HepG2 (cell line): ENCODE results near the gene UBE3A. TPM values are rescaled to one million over a fixed set of nuclear protein-coding genes. Genes with fewer than 3 reads are reported as not detected.

ENCODE experiments used
- ATAC-seq: fragments of 200-7000 bp; cut with Tn5 transposase; 3 replicates; pipeline ENCODE4 v1.9.1; 2020; ENCODE audit warnings: mild to moderate bottlenecking, moderate library complexity
- BruUV-seq: library from RNA; stranded (reverse); fragments of 400-500 nt; replicated peaks from 2 replicates; lab custom pipeline; 2021; lab: Mats Ljungman, UMichigan
- CTCF ChIA-PET: fragments of 300-600 bp; formaldehyde crosslinking; extraction: SDS; loops from one replicate; lab custom pipeline; 2021; ENCODE audit warnings: low total read pairs, inconsistent platforms, low intra/inter-chr PET ratio; lab: Yijun Ruan, JAX
- POLR2A ChIA-PET: fragments of 350-600 bp; sonication (Branson Sonifier 250); formaldehyde crosslinking; loops from one replicate; lab custom pipeline; 2020; ENCODE audit warnings: antibody characterized with exemption, inconsistent platforms; lab: Yijun Ruan, JAX
- DNase-seq: peaks from one replicate; pipeline ENCODE4 v3.0.0-alpha.2; 2015; ENCODE audit warnings: low spot score
- FAIRE-seq: peaks from 3 replicates; lab custom pipeline; 2011; peaks lifted over from hg19 to GRCh38; lab: Jason Lieb, UNC
- H2AFZ ChIP-seq: one replicate; pipeline ENCODE4 v1.6.1; 2011; ENCODE audit warnings: low read length, inconsistent platforms
- H3K27ac ChIP-seq: fragments of 300-600 bp; 3 replicates; pipeline ENCODE4 v1.8.0; 2011; ENCODE audit warnings: mixed run types, mild to moderate bottlenecking, mixed read lengths, low read length, inconsistent platforms; ENCODE audit not compliant: insufficient read depth; ENCODE audit errors: extremely low read length
- H3K27me3 ChIP-seq, 2 experiments: fragments of 200-600 bp in 1 of 2; 2 replicates in 1 of 2; 3 replicates in 1 of 2; pipeline versions ENCODE4 v1.6.0 to v1.8.0; 2011; ENCODE audit warnings: low read length in 2 of 2, mild to moderate bottlenecking in 2 of 2, moderate library complexity in 2 of 2, inconsistent platforms in 1 of 2; ENCODE audit not compliant: insufficient read depth in 2 of 2, control insufficient read depth in 1 of 2
- H3K36me3 ChIP-seq, 2 experiments: fragments of 200-600 bp in 1 of 2; replicated peaks in 1 of 2; 2 replicates in 1 of 2; 3 replicates in 1 of 2; pipeline versions ENCODE4 v1.5.1 to v1.8.0; 2011; ENCODE audit warnings: low read length in 2 of 2, inconsistent platforms in 1 of 2; ENCODE audit not compliant: insufficient read depth in 2 of 2, control insufficient read depth in 1 of 2
- H3K4me1 ChIP-seq: 2 replicates; pipeline ENCODE4 v1.5.1; 2012; ENCODE audit warnings: low read length, inconsistent platforms; ENCODE audit not compliant: insufficient read depth
- H3K4me2 ChIP-seq: 2 replicates; pipeline ENCODE4 v1.6.0; 2011; ENCODE audit warnings: low read depth, low read length, inconsistent platforms
- H3K4me3 ChIP-seq, 3 experiments: fragments of 200-600 bp in 1 of 3; sonication (generic), shearing (Covaris generic) in 1 of 3; replicated peaks in 1 of 3; 2 replicates each; pipeline ENCODE4 v1.5.1; 2011 to 2016; ENCODE audit warnings: low read length in 3 of 3, inconsistent platforms in 2 of 3, low read depth in 2 of 3, mild to moderate bottlenecking in 2 of 3, control low read depth in 1 of 3, mixed read lengths in 1 of 3; ENCODE audit not compliant: insufficient read depth in 1 of 3
- H3K79me2 ChIP-seq: one replicate; pipeline ENCODE4 v1.6.1; 2011; ENCODE audit warnings: low read length, inconsistent platforms; ENCODE audit not compliant: insufficient read depth
- H3K9ac ChIP-seq: 2 replicates; pipeline ENCODE4 v1.6.0; 2011; ENCODE audit warnings: mild to moderate bottlenecking, low read depth, low read length, inconsistent platforms; ENCODE audit not compliant: insufficient read depth
- H3K9me3 ChIP-seq: 2 replicates; pipeline ENCODE4 v1.5.1; 2012; ENCODE audit warnings: mild to moderate bottlenecking, low read length
- H4K20me1 ChIP-seq: 2 replicates; pipeline ENCODE4 v1.6.0; 2011; ENCODE audit warnings: inconsistent platforms, mild to moderate bottlenecking, low read length, moderate library complexity; ENCODE audit not compliant: insufficient read depth
- ATAD3A ChIP-seq: sonication (generic); formaldehyde crosslinking; IDR thresholded peaks from 2 replicates; pipeline ENCODE4 v1.4.0; 2020; ENCODE audit warnings: missing genetic modification reagents
- CSRNP1 ChIP-seq: sonication (generic); formaldehyde crosslinking; IDR thresholded peaks from 2 replicates; pipeline ENCODE4 v1.8.1; 2023; ENCODE audit warnings: mild to moderate bottlenecking, missing genetic modification reagents
- ESRRA ChIP-seq: sonication (generic); formaldehyde crosslinking; IDR thresholded peaks from 2 replicates; pipeline ENCODE4 v1.5.1; 2020; ENCODE audit warnings: mild to moderate bottlenecking, low read depth, missing genetic modification reagents
- HNF1A ChIP-seq, 2 experiments: sonication (generic) in 1 of 2; formaldehyde crosslinking in 1 of 2; IDR thresholded peaks; 2 replicates each; pipeline versions ENCODE4 v1.4.0 to v1.6.1; 2016 to 2020; ENCODE audit warnings: borderline replicate concordance in 1 of 2, low read depth in 1 of 2, mild to moderate bottlenecking in 1 of 2, missing genetic modification reagents in 1 of 2
- KDM1A ChIP-seq: IDR thresholded peaks from 2 replicates; pipeline ENCODE4 v1.6.1; 2016; ENCODE audit warnings: missing compliant biosample characterization
- MYNN ChIP-seq: sonication (generic); formaldehyde crosslinking; IDR thresholded peaks from 2 replicates; pipeline ENCODE4 v1.4.0; 2020; ENCODE audit warnings: mild to moderate bottlenecking, low read depth, missing genetic modification reagents
- NCOA1 ChIP-seq: sonication (generic); formaldehyde crosslinking; IDR thresholded peaks from 2 replicates; pipeline ENCODE4 v1.9.0; 2021; ENCODE audit warnings: missing genetic modification reagents
- NONO ChIP-seq, 2 experiments: fragments of 450-650 bp in 1 of 2; sonication (generic) in 1 of 2; formaldehyde crosslinking in 1 of 2; IDR thresholded peaks in 1 of 2; conservative IDR thresholded peaks in 1 of 2; 2 replicates each; pipeline versions ENCODE4 v1.6.1 to v1.8.0; 2017 to 2022; ENCODE audit warnings: mild to moderate bottlenecking in 1 of 2, missing genetic modification reagents in 1 of 2, moderate library complexity in 1 of 2
- PHB2 ChIP-seq: fragments of 450-650 bp; IDR thresholded peaks from 2 replicates; pipeline ENCODE4 v1.6.1; 2018; ENCODE audit not compliant: partially characterized antibody
- SP140L ChIP-seq: sonication (generic); formaldehyde crosslinking; IDR thresholded peaks from 2 replicates; pipeline ENCODE4 v1.4.0; 2020; ENCODE audit warnings: missing genetic modification reagents, borderline replicate concordance
- SPEN ChIP-seq: sonication (generic); formaldehyde crosslinking; IDR thresholded peaks from 2 replicates; pipeline ENCODE4 v1.5.1; 2020; ENCODE audit warnings: low read depth, mild to moderate bottlenecking, missing genetic modification reagents
- ZBTB46 ChIP-seq: sonication (generic); formaldehyde crosslinking; IDR thresholded peaks from 2 replicates; pipeline ENCODE4 v1.4.0; 2020; ENCODE audit warnings: mild to moderate bottlenecking, missing genetic modification reagents, borderline replicate concordance
- ZMAT5 ChIP-seq: sonication (generic); formaldehyde crosslinking; IDR thresholded peaks from 2 replicates; pipeline ENCODE4 v1.5.0; 2020; ENCODE audit warnings: mild to moderate bottlenecking, low read depth, missing genetic modification reagents, borderline replicate concordance
- ZNF230 ChIP-seq: sonication (generic); formaldehyde crosslinking; IDR thresholded peaks from 2 replicates; pipeline ENCODE4 v1.4.0; 2020; ENCODE audit warnings: mild to moderate bottlenecking, missing genetic modification reagents
- ZNF562 ChIP-seq: sonication (generic); formaldehyde crosslinking; IDR thresholded peaks from 2 replicates; pipeline ENCODE4 v1.8.0; 2022; ENCODE audit warnings: missing genetic modification reagents, borderline replicate concordance
- ZNF670 ChIP-seq: sonication (generic); formaldehyde crosslinking; IDR thresholded peaks from 2 replicates; pipeline ENCODE4 v1.8.0; 2022; ENCODE audit warnings: mild to moderate bottlenecking, missing genetic modification reagents, borderline replicate concordance
- WGBS: methylation state at CpG from one replicate; pipeline ENCODE4 v1.1.6; 2017; ENCODE audit warnings: low lambda C conversion rate; 5-methylcytosine and 5-hydroxymethylcytosine counted together
- in situ Hi-C: cut with HindIII; loops from 2 replicates; pipeline ENCODE4 v1.10.0; 2017; ENCODE audit warnings: low pct_unique_long_range_greater_than_20kb; ENCODE audit not compliant: extremely low pct_ligation_motif_present
- intact Hi-C: fragments of 100-400 bp; cut with micrococcal nuclease; formaldehyde crosslinking; loops from one replicate; pipeline ENCODE4 v1.10.0; 2022; ENCODE audit not compliant: unreplicated experiment
- polyA plus RNA-seq, 8 experiments: library from polyadenylated mRNA; depleted of rRNA in 3 of 8; stranded (reverse) in 7 of 8; unstranded in 1 of 8; fragments of >200 nt; fragmentation: Illumina TruSeq in 4 of 8; extraction: Trizol in 4 of 8; gene quantifications; 2 replicates each; pipeline versions ENCODE4 v1.2.1 to v1.2.3, GENCODE V29; 2011 to 2016; ENCODE audit warnings: low read depth in 4 of 8, missing spikeins in 1 of 8, mixed read lengths in 1 of 8; ENCODE audit not compliant: insufficient read depth in 1 of 8
- total RNA-seq, 5 experiments: library from RNA; depleted of rRNA; stranded (reverse); fragments of >200 nt; fragmentation: Illumina TruSeq; extraction: Trizol; gene quantifications; 2 replicates each; pipeline ENCODE4 v1.2.3, GENCODE V29; 2016; ENCODE audit warnings: low read depth in 1 of 5

Gene UBE3A
- total and polyA plus RNA-seq, 2 of the 13 experiments (the other 11 are each of a cell fraction or from before 2014, with no cell fraction given), result 17.3 to 80.5 TPM

- H3K36me3 ChIP-seq, result no peaks in the 10 kb centered on the region
- WGBS, result 62% methylated on average over 3 of the region's 3 CpGs
- no peaks in the 10 kb centered on the region for H4K20me1 ChIP-seq
- ChIA-PET POLR2A (no interaction called here), CTCF (no interaction called here)
- no peaks in the 10 kb centered on the region for H3K79me2 ChIP-seq
- H3K4me3 ChIP-seq, result no peak overlapping the region
- in situ Hi-C loops, result no loop called here
- no peak for ATAC-seq
- peaks cover 11% of the 10 kb centered on the region; the same call in 1 of the 2 replicates for H3K9me3 ChIP-seq
- H2AFZ ChIP-seq, result no peak overlapping the region
- no TSS peak for BruUV-seq
- DNase-seq, result no peak
- FAIRE-seq, result no peak
- no peaks in the 10 kb centered on the region for H3K4me1 ChIP-seq
- H3K27ac ChIP-seq, result no peak overlapping the region
- no peaks in the 10 kb centered on the region for H3K27me3 ChIP-seq
- intact Hi-C loops, result no loop called here
- TF ChIP-seq NCOA1 (no peak), HNF1A (IDR thresholded peaks at IDR 0.05; ENCODE audit: low read depth) (no peak), HNF1A (CRISPR knock-in tag; IDR thresholded peaks at IDR 0.05; ENCODE audit: borderline replicate concordance) (no peak), PHB2 (no peak), MYNN (CRISPR knock-in tag) (no peak), ZNF562 (CRISPR knock-in tag) (no peak), SP140L (no peak), ZMAT5 (CRISPR knock-in tag) (no peak), ZNF670 (CRISPR knock-in tag) (no peak), ZNF230 (CRISPR knock-in tag) (no peak), SPEN (no peak), ATAD3A (CRISPR knock-in tag) (no peak), CSRNP1 (CRISPR knock-in tag) (no peak), ZBTB46 (CRISPR knock-in tag) (no peak), ESRRA (no peak), NONO (IDR thresholded peaks at IDR 0.05) (no peak), NONO (CRISPR knock-in tag; conservative IDR thresholded peaks at IDR 0.05) (no peak), KDM1A (CRISPR knock-in tag) (no peak)
- TF ChIP-seq, all 625 proteins: peak for 0
- Histone ChIP-seq H3K9ac (no peak overlapping the region), H3K4me2 (no peak overlapping the region)
Measured at GRCh38 chr15:25446076-25446475, 7.3 kb upstream of the UBE3A start.
